Mesodermal cell (in vitro differentiated cells): ENCODE results near the gene TNS1.

ENCODE experiments used
- H3K27ac ChIP-seq: 2 replicates; pipeline ENCODE4 v1.7.0; 2013; ENCODE audit warnings: mild to moderate bottlenecking, low read depth, low read length, moderate library complexity; ENCODE audit not compliant: severe bottlenecking
- H3K36me3 ChIP-seq: 2 replicates; pipeline ENCODE4 v1.7.1; 2013; ENCODE audit warnings: mild to moderate bottlenecking, low read length, moderate library complexity; ENCODE audit not compliant: control insufficient read depth, insufficient read depth
- H3K4me1 ChIP-seq: one replicate; pipeline ENCODE4 v1.7.1; 2013; ENCODE audit warnings: mild to moderate bottlenecking, low read length; ENCODE audit not compliant: insufficient read depth, control insufficient read depth, poor library complexity, severe bottlenecking
- H3K4me3 ChIP-seq: 2 replicates; pipeline ENCODE4 v1.7.0; 2013; ENCODE audit warnings: low read length, control low read depth, mild to moderate bottlenecking; ENCODE audit not compliant: insufficient read depth, poor library complexity, severe bottlenecking; ENCODE audit errors: extremely low read depth
- H3K9me3 ChIP-seq: 2 replicates; pipeline ENCODE4 v1.7.1; 2013; ENCODE audit warnings: mild to moderate bottlenecking, low read length, moderate library complexity; ENCODE audit not compliant: control insufficient read depth
- WGBS, 2 experiments: methylation state at CpG; one replicate each; pipeline ENCODE4 v1.1.5; 2013; ENCODE audit warnings: missing lambda C conversion rate in 2 of 2; ENCODE audit not compliant: insufficient coverage in 2 of 2; 5-methylcytosine and 5-hydroxymethylcytosine counted together

Gene TNS1

GRCh38 chr2:217956586-217957457 is 46.0 kb downstream of the TNS1 start:
- H3K36me3 ChIP-seq, result peaks cover 11% of the 10 kb centered on the region
- H3K4me1 ChIP-seq, result peaks cover 29% of the 10 kb centered on the region
- no peak overlapping the region for H3K4me3 ChIP-seq
- no peaks in the 10 kb centered on the region for H3K9me3 ChIP-seq
- 83 to 91% methylated on average over 7 to 13 of the region's 16 CpGs for WGBS, 2 experiments
- no peak overlapping the region for H3K27ac ChIP-seq

- H3K36me3 ChIP-seq, result peaks cover 7% of the 10 kb centered on the region
- peaks cover 31% of the 10 kb centered on the region for H3K4me1 ChIP-seq
- H3K4me3 ChIP-seq, result no peak overlapping the region
- no peaks in the 10 kb centered on the region for H3K9me3 ChIP-seq
- no peak overlapping the region for H3K27ac ChIP-seq
- WGBS, 2 experiments, result 87 to 92% methylated on average over 6 of the region's 7 CpGs
These were observed 46.8 kb downstream of the TNS1 start for GRCh38 chr2:217955881-217956493.

- Histone ChIP-seq H3K27ac (no peak overlapping the region), H3K4me1 (peaks cover 29% of the 10 kb centered on the region), H3K4me3 (no peak overlapping the region), H3K9me3 (no peaks in the 10 kb centered on the region), H3K36me3 (peaks cover 7% of the 10 kb centered on the region)
- 92% methylated on average over 12 of the region's 15 CpGs for WGBS, 2 experiments
These were observed 47.6 kb downstream of the TNS1 start for GRCh38 chr2:217954971-217955740.

- H3K9me3 ChIP-seq, result no peaks in the 10 kb centered on the region
- peaks cover 7% of the 10 kb centered on the region for H3K36me3 ChIP-seq
- no peak overlapping the region for H3K4me3 ChIP-seq
- H3K27ac ChIP-seq, result no peak overlapping the region
- 94 to 95% methylated on average over 2 to 3 of the region's 3 CpGs for WGBS, 2 experiments
- peaks cover 24% of the 10 kb centered on the region for H3K4me1 ChIP-seq
These were observed 48.3 kb downstream of the TNS1 start for GRCh38 chr2:217954469-217954868.

- 99% methylated on average over 5 to 9 of the region's 9 CpGs for WGBS, 2 experiments
- Histone ChIP-seq H3K4me3 (no peak overlapping the region), H3K27ac (no peak overlapping the region), H3K9me3 (no peaks in the 10 kb centered on the region), H3K36me3 (peaks cover 7% of the 10 kb centered on the region), H3K4me1 (peaks cover 24% of the 10 kb centered on the region)
These were observed 48.7 kb downstream of the TNS1 start for GRCh38 chr2:217954051-217954450.

- no peaks in the 10 kb centered on the region for H3K9me3 ChIP-seq
- WGBS, 2 experiments, result 87 to 88% methylated on average over 3 to 5 of the region's 6 CpGs
- H3K4me1 ChIP-seq, result peaks cover 22% of the 10 kb centered on the region
- no peak overlapping the region for H3K27ac ChIP-seq
- peaks cover 7% of the 10 kb centered on the region for H3K36me3 ChIP-seq
- no peak overlapping the region for H3K4me3 ChIP-seq
These were observed 49.3 kb downstream of the TNS1 start for GRCh38 chr2:217953531-217953932.

- H3K9me3 ChIP-seq, result no peaks in the 10 kb centered on the region
- peaks cover 3% of the 10 kb centered on the region for H3K36me3 ChIP-seq
- H3K27ac ChIP-seq, result no peak overlapping the region
- no peak overlapping the region for H3K4me3 ChIP-seq
- WGBS, 2 experiments, result 95 to 98% methylated on average over 4 to 5 of the region's 7 CpGs
- peaks cover 22% of the 10 kb centered on the region for H3K4me1 ChIP-seq
These were observed 49.7 kb downstream of the TNS1 start for GRCh38 chr2:217953011-217953481.

GRCh38 chr2:217952409-217952808 is 50.4 kb downstream of the TNS1 start:
- WGBS, 2 experiments, result 100% methylated on average over 5 to 6 of the region's 7 CpGs
- H3K27ac ChIP-seq, result no peak overlapping the region
- peaks cover 3% of the 10 kb centered on the region for H3K36me3 ChIP-seq
- peaks cover 22% of the 10 kb centered on the region for H3K4me1 ChIP-seq
- no peak overlapping the region for H3K4me3 ChIP-seq
- no peaks in the 10 kb centered on the region for H3K9me3 ChIP-seq

GRCh38 chr2:217951521-217952247 is 51.1 kb downstream of the TNS1 start:
- Histone ChIP-seq H3K9me3 (no peaks in the 10 kb centered on the region), H3K4me3 (no peak overlapping the region), H3K36me3 (peaks cover 3% of the 10 kb centered on the region), H3K27ac (no peak overlapping the region), H3K4me1 (peaks cover 16% of the 10 kb centered on the region)
- 78 to 89% methylated on average over 8 to 11 of the region's 11 CpGs for WGBS, 2 experiments

GRCh38 chr2:217951091-217951490 is 51.7 kb downstream of the TNS1 start:
- Histone ChIP-seq H3K36me3 (peaks cover 3% of the 10 kb centered on the region), H3K9me3 (no peaks in the 10 kb centered on the region), H3K27ac (no peak overlapping the region), H3K4me1 (peaks cover 16% of the 10 kb centered on the region), H3K4me3 (no peak overlapping the region)
- 83 to 92% methylated on average over 4 of the region's 4 CpGs for WGBS, 2 experiments
